Measurements from ENCODE around the gene ZNF385D.

GRCh38 chr3:21705769-21706168 lies 45.2 kb downstream of the ZNF385D start:
- TF ChIP-seq CTCF (IDR thresholded peaks at IDR 0.05; ENCODE audit: low read depth, low read length, missing input control) (no peak), RAD21 (IDR thresholded peaks at IDR 0.05) (peak; percentile 51 to 67), JUND (IDR thresholded peaks at IDR 0.05) (peak; percentile 65 to 86), MAX (IDR thresholded peaks at IDR 0.05) (peak; percentile 92), RXRA (IDR thresholded peaks at IDR 0.05) (peak; percentile 54 to 91), GABPA (IDR thresholded peaks at IDR 0.05 in 1 of 2, conservative IDR thresholded peaks at IDR 0.05 in 1 of 2) (peak in 1 of 2 donors; percentile 64), SP1 (IDR thresholded peaks at IDR 0.05) (peak; percentile 80), REST (IDR thresholded peaks at IDR 0.05) (peak; percentile 82)

Measured in liver (tissue), 3 donors.